HG03354 (cell line): ENCODE measurements around the gene TRDMT1.
"Not testable (repeated sequence)": the region's sequence is repeated elsewhere in the genome, so short reads cannot be mapped to it uniquely, and the experiment has no call there.

Experiments used
- ATAC-seq: cut with Tn5 transposase; IDR thresholded peaks from one replicate; pipeline ENCODE4 v1.9.1; 2021; ENCODE audit warnings: mild to moderate bottlenecking; ENCODE audit not compliant: unreplicated experiment, poor library complexity, severe bottlenecking

The TRDMT1 gene

DNA sequence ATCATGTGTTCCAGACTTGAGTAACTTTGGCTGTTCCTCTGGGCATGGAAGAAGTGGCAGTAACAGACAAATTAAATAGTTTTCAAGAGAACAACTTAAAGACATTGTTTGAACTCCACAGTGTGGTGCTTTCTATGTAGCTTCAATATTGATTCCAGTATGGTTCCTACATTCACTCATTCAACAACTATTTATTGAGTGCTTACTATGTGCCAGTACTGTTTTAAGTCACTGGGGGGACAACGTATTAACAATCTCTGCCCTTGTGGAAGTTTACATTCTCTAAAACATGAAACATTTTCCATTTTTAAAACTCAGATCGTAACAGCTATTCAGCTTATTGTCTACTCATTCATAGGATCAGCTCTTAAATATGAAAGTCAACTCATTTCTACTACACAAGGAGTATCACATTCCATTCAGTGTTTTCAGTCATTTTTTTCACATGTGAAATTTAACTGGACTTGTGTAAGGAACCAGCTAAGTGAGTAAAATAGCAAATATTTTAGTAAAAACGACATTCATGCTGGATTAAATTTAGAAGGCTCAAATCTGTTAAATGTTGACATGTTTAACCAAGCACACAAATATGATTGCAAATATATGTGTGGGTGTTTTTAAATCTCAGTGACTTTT is 58.3 kb downstream of the TRDMT1 start:
- no peak for ATAC-seq

GRCh38 chr10:17141504-17142229 is 59.8 kb downstream of the TRDMT1 start:
- no peak for ATAC-seq

- no peak for ATAC-seq
Measured at GRCh38 chr10:17140386-17140761, 61.1 kb downstream of the TRDMT1 start.

DNA sequence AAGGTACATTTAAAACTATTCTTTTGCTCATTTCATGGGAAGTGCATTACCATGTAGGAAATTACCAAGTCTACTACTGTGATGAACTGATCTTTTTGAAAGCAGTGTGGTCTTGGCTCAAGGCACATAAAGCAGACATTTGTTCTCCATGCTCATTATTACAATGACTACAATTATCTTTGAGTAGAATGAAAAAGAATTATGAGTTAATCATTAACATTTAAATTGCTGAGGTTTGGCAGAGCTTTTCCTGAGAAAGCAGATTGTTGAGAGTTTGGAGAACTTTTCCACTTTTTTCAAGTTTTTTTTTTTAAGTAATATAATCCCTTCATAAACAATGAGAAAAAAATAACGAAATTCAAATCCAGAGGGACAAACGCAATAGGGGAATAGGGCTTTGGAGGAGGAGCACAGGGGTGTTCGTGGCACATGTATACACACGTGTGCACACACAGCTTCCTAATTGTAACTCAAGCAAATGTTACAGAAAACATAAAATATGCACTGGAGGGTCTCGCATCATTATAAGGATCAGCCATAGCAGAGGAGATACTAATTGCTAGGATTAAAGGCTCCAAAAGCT is 62.9 kb downstream of the TRDMT1 start:
- no peak for ATAC-seq

- ATAC-seq, result no peak
Measured at GRCh38 chr10:17134737-17135260, 66.7 kb downstream of the TRDMT1 start.

DNA sequence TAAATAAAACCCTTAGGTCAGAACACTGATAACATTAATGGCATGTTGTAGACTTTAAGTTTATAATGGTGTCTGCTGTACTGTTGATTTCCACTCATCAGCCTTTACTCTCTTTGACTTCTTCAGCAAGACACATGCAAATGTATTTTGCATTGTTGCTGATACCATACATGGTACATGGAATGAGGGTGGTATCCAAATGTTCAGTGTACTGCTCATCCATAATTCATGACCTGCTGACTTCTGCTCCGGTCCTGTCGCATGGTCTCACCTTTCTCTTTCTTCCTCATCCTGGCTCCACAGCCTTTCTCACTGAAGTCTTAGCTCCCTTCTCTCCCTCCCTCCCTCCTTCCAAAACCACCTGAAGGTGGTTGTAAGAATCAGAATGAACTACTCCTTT is 67.2 kb downstream of the TRDMT1 start:
- no peak for ATAC-seq

- ATAC-seq, result no peak
Measured at GRCh38 chr10:17129741-17130140, 71.7 kb downstream of the TRDMT1 start, which contains the start of gene CUBN. TSS of gene CUBN (minus strand) at chr10:17129811. CDS start at chr10:17129765, 46 bp downstream.

DNA sequence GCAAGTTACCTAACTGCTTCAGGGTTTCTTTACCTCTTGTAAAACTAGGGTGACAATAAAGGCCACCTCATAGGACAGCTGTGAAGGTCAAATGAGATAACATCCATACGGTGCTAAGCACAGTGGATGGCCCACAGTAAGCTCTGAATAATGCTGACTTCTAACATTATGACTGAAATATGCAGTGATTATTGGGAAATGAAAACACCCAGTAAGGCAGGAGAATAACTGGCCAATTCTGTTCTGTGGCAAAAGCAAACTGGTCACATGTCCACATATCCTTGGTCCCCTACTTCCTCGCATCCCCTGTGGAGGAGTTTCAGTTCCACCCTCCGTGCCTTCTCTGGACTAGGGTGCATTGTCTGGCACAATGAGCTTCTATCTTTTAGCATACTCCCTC is 73.2 kb downstream of the TRDMT1 start:
- ATAC-seq, result no peak

DNA sequence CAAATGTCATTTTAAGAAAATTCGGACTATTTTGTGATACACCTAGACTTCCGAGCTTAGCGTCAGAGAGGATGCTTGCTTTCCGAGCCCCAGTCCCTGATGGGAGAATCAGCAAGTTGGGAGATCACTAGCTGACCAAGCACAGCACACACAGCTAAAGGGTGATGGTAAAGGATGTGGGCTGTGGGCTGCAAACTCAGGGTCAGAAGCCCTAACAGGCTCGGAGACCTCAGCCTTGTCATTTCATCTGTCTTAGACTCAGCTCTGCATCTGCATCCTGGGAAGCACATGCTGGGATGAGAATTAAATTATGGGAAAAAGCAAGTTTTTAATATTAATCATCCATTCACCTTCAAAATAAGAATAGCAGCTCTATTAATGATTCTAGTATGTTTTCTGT is 75.1 kb downstream of the TRDMT1 start:
- no peak for ATAC-seq

DNA sequence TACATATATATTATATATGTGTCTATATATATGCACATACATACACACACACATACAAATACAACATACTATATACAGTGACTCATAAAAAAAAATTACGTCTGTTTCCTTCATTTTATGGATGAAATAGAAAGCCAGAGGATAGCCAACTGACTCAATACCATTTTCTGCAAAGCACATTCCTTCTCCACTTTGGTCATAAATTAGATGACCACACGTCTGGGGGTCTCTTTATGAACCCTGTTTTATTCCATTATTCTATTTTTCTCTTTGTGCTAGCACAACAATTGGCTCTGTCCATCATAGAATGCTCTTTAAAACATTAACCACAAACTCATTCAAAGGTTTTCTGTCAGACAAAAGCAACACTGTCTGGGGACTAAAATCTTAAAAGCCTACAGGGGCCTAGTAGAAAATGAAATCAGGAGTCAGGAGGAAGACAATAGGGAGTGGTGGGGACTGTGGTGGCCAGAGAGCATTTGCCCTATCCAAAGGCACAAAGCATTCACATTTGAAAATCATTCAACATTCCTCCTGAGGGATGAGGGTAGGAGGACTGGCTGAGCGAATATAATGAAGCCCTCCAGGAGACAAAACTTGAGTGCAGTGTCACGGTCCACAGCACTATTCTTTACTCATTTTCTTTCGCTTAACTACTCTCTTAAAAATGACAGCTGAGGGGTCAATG is 76.1 kb downstream of the TRDMT1 start:
- ATAC-seq, result no peak

DNA sequence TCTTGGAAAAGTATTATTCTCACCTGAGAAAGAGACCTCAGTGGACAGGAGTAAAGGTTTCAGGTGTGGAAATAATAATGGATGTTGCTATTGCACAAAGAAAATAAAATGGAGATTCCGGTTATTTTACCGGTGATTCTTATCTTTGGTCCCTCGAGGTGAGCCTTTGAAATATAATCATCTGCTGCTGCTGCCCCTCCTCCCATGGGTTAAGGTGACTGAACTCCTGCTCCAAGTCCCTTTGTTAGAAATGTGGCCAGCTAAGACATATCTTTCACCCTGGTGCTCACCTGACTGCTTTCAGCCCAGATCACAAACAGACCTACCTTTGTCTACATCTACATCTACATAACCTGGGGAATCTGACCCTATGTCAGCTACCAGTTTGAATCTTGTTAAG is 77.5 kb downstream of the TRDMT1 start:
- ATAC-seq, result no peak

- no peak for ATAC-seq
Measured at GRCh38 chr10:17122726-17123661, 78.5 kb downstream of the TRDMT1 start.

GRCh38 chr10:17122052-17122451 is 79.4 kb downstream of the TRDMT1 start:
- ATAC-seq, result no peak

DNA sequence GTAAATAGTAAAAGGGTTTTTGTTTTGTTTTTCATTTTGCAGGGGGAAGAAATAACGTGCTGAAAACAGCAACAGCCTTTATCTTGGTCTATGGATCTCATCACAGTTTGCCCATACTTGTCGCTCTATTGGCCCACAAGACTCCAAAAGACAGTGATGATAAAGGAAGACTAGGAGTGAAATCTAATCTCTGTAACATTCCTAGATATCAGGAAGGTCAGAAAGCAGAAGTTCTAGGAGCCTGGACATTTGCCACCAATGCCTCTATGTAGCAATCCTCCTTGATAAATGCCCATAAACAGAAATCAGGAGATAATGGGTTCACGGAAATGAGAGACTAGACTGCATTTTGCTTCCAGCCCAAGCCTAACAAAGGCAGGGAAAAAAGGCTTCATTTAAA is 80.8 kb downstream of the TRDMT1 start:
- no peak for ATAC-seq

- no peak for ATAC-seq
Measured at GRCh38 chr10:17119845-17120244, 81.6 kb downstream of the TRDMT1 start.

DNA sequence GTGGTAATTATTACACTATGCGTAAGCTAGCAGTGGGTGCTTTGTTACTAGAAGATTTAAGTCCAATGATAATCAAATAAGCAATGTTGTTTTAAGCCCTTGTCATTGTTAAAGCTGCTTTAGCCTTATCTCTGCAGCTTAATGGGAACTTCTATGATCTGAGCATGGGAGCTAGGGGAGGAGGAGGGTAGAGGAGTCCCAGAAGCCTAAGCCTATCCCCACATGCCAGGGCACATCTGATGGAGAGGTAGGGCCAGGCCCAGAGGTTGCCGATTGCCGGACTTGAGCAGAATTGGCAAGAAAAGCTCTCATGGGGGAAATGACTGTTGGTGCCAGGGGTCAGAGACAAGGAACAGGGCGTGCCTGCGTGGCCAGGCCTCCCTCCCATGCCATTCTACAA is 85.3 kb downstream of the TRDMT1 start:
- ATAC-seq, result no peak

- no peak for ATAC-seq
Measured at GRCh38 chr10:17115683-17116082, 85.8 kb downstream of the TRDMT1 start.

DNA sequence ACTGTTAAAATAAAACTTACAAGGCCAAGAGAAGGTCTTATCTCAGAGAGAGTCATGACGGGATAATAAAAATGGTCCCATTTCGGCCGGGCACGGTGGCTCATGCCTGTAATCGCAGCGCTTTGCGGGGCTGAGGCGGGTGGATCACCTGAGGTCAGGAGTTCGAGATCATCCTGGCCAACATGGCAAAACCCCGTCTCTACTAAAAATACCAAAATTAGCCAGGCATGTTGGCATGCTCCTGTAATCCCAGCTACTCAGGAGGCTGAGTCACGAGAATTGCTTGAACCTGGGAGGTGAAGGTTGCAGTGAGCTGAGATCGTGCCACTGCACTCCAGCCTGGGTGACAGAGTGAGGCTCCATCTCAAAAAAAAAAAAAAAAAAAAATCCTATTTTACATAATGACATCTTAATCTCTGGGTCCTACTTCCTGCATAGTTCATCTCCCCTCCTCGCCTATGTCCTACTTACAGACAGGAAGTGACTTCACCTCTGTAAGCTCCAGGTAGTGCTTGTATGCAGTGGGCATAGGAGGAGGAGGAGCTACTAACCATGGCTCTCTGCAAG is 86.5 kb downstream of the TRDMT1 start:
- ATAC-seq, result not testable (repeated sequence)

- ATAC-seq, result no peak
Measured at GRCh38 chr10:17113889-17114540, 87.5 kb downstream of the TRDMT1 start.
